Dermis blood vessel endothelial cell (primary cell): ENCODE results near the gene RSPH10B2. TPM values are rescaled to one million over a fixed set of nuclear protein-coding genes. Genes with fewer than 3 reads are reported as not detected.
"Not testable (repeated sequence)": the region's sequence is repeated elsewhere in the genome, so short reads cannot be mapped to it uniquely, and the experiment has no call there.

ENCODE experiments used
- DNase-seq: peaks from one replicate; pipeline ENCODE4 v3.0.0; 2010
- total RNA-seq: library from RNA; depleted of rRNA; stranded (reverse); fragments of >200 nt; gene quantifications from 2 replicates; pipeline ENCODE4 v1.2.3, GENCODE V29; 2014

The RSPH10B2 gene
- total RNA-seq, 1 donor from 2014 or later: 0.34 TPM

DNA sequence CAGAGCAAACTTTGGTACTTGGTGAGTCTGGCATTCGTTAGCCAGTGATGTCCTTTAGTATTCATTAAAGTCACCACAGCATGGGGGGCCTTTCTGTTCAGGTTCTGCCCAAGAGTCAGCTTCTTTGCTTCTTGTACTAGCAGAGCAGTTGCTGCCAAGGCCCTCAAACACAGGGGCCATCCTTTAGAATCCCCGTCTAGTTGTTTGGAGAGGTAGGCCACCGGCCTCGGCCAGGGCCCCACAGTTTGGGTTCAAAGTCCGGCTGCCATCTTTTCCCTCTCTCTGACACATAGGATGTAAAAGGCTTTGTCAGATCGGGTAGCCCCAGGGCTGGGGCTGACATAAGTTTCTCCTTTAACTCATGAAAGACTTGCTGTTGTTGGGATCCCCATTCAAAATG is 89.8 kb downstream of the RSPH10B2 start:
- DNase-seq: not testable (repeated sequence)

DNA sequence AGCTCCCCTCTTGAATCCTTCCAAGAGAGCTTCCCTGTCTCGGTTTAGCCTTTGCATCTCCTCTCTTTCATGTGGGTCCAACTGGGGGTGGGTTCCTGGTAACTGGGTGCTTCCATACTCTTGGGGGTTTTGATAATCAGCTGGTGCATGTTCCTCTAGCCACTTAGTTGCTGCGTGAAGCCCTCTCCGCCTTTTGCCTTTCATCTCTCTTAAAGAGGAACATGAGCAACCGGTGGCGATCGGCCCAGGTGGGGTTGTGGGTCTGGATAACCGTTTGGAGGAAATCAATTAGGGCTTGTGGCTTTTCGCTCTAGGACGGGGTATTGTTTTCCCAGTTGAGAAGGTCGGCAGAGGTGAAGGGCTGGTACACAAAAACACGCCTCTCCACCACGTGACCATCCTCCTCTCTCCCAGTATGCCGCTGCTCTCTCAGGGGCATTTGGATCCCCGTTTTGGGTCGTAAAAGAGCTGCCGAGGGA is 92.1 kb downstream of the RSPH10B2 start:
- not testable (repeated sequence) for DNase-seq

DNA sequence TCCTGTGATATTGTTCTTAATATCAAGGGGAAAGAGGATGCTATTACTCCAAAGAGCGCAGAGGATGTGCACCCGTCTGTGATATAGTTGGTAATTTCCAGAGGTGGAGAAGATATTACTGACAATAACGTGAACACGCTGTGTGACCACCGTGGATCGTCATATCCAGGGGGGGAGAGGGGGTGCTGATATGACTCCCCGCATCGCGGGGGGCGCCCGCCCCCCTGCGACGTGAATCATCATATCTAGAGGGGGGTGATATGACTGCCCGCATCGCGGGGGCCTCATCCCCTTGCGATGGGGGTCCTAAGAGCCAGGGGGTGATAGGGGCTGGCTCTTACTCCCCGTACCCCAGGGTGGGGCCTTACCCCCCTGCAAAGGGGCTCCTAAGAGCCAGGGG is 93.8 kb downstream of the RSPH10B2 start:
- DNase-seq: not testable (repeated sequence)

Other genes starting within 250 kb of the RSPH10B2 start
- 0.05 TPM in 1 of 2 replicates, not detected in the other for gene GRID2IP, start 202.6 kb upstream of the RSPH10B2 start, total RNA-seq
- gene ZDHHC4, start 176.6 kb upstream of the RSPH10B2 start, total RNA-seq: 37.1 and 49.2 TPM in 2 replicates
- 13.1 and 14.5 TPM in 2 replicates for gene INTS15, start 164.1 kb upstream of the RSPH10B2 start, total RNA-seq
- gene ZNF853, start 138.5 kb upstream of the RSPH10B2 start, total RNA-seq: 0.93 and 1.0 TPM in 2 replicates
- 18.4 and 25.9 TPM in 2 replicates for gene ZNF316, start 116.8 kb upstream of the RSPH10B2 start, total RNA-seq
- 16.8 and 18.7 TPM in 2 replicates for gene ZNF12, start 47.2 kb upstream of the RSPH10B2 start, total RNA-seq
- 55.8 and 57.0 TPM in 2 replicates for gene CCZ1B, start 72.2 kb downstream of the RSPH10B2 start, total RNA-seq